HEK293 (cell line): ENCODE data around the gene SYNE1.

Experiments used
- CTCF ChIA-PET: fragments of 350-600 bp; formaldehyde crosslinking; extraction: SDS; loops from one replicate; lab custom pipeline; 2021; ENCODE audit warnings: antibody characterized with exemption; lab: Yijun Ruan, JAX
- POLR2A ChIA-PET: fragments of 300-600 bp; formaldehyde crosslinking; extraction: SDS; loops from one replicate; lab custom pipeline; 2020; ENCODE audit warnings: antibody characterized with exemption, inconsistent platforms; lab: Yijun Ruan, JAX
- H3K27ac ChIP-seq: fragments of 200-500 bp; sonication (Bioruptor generic); 2 replicates; pipeline ENCODE4 v1.5.1; 2014; ENCODE audit warnings: low read depth, low read length, control low read depth, inconsistent platforms; ENCODE audit errors: extremely low read depth
- H3K36me3 ChIP-seq, 2 experiments: fragments of 200-500 bp in 1 of 2; sonication (Bioruptor generic) in 1 of 2; 1 replicate in 1 of 2; 2 replicates in 1 of 2; pipeline ENCODE4 v1.5.1; 2014 to 2017; ENCODE audit warnings: inconsistent platforms in 2 of 2, low read length in 2 of 2; ENCODE audit not compliant: control insufficient read depth in 2 of 2, insufficient read depth in 1 of 2
- H3K4me1 ChIP-seq: fragments of 200-500 bp; sonication (Bioruptor generic); 2 replicates; pipeline ENCODE4 v1.5.1; 2014; ENCODE audit warnings: mild to moderate bottlenecking, low read length, inconsistent platforms; ENCODE audit not compliant: control insufficient read depth, insufficient read depth
- H3K4me3 ChIP-seq: 2 replicates; pipeline ENCODE4 v1.5.1; 2011; ENCODE audit warnings: low read depth, mild to moderate bottlenecking, control low read depth, low read length, moderate library complexity
- H3K9me3 ChIP-seq: fragments of 200-500 bp; sonication (Bioruptor generic); 2 replicates; pipeline ENCODE4 v1.5.1; 2014; ENCODE audit warnings: low read depth, low read length, inconsistent platforms; ENCODE audit not compliant: control insufficient read depth, insufficient read depth
- MYNN ChIP-seq: fragments of 450-650 bp; formaldehyde crosslinking; IDR thresholded peaks from 2 replicates; pipeline ENCODE4 v1.5.1; 2016; ENCODE audit warnings: missing biosample characterization, missing genetic modification characterization, borderline replicate concordance
- PRDM4 ChIP-seq: fragments of 450-650 bp; formaldehyde crosslinking; IDR thresholded peaks from 2 replicates; pipeline ENCODE4 v1.5.1; 2017; ENCODE audit warnings: missing biosample characterization, missing genetic modification characterization
- ZBTB10 ChIP-seq: fragments of 450-650 bp; formaldehyde crosslinking; IDR thresholded peaks from 2 replicates; pipeline ENCODE4 v1.5.1; 2016; ENCODE audit warnings: missing biosample characterization, missing genetic modification characterization
- ZBTB49 ChIP-seq: fragments of 450-650 bp; formaldehyde crosslinking; IDR thresholded peaks from 2 replicates; pipeline ENCODE4 v1.5.1; 2016; ENCODE audit warnings: missing biosample characterization, missing genetic modification characterization, low read depth
- ZFP41 ChIP-seq: fragments of 450-650 bp; formaldehyde crosslinking; IDR thresholded peaks from 2 replicates; pipeline ENCODE4 v1.5.1; 2016; ENCODE audit warnings: missing biosample characterization, missing genetic modification characterization, borderline replicate concordance
- ZFP69B ChIP-seq: fragments of 450-650 bp; formaldehyde crosslinking; IDR thresholded peaks from 2 replicates; pipeline ENCODE4 v1.5.1; 2016; ENCODE audit warnings: missing biosample characterization, missing genetic modification characterization
- ZNF211 ChIP-seq: fragments of 450-650 bp; formaldehyde crosslinking; IDR thresholded peaks from 2 replicates; pipeline ENCODE4 v1.5.1; 2016; ENCODE audit warnings: low read depth, missing biosample characterization, missing genetic modification characterization
- ZNF280C ChIP-seq: fragments of 450-650 bp; formaldehyde crosslinking; IDR thresholded peaks from 2 replicates; pipeline ENCODE4 v1.5.1; 2016; ENCODE audit warnings: missing biosample characterization, missing genetic modification characterization
- ZNF426 ChIP-seq: fragments of 450-650 bp; formaldehyde crosslinking; IDR thresholded peaks from 2 replicates; pipeline ENCODE4 v1.5.1; 2017; ENCODE audit warnings: missing biosample characterization, missing genetic modification characterization, mild to moderate bottlenecking, inconsistent platforms, moderate library complexity
- ZNF518A ChIP-seq: fragments of 450-650 bp; formaldehyde crosslinking; conservative IDR thresholded peaks from 2 replicates; pipeline ENCODE4 v1.5.1; 2016; ENCODE audit warnings: low read depth, missing biosample characterization, missing genetic modification characterization
- ZNF580 ChIP-seq: fragments of 450-650 bp; formaldehyde crosslinking; IDR thresholded peaks from 2 replicates; pipeline ENCODE4 v1.5.1; 2016; ENCODE audit warnings: missing biosample characterization, missing genetic modification characterization
- ZNF596 ChIP-seq: fragments of 450-650 bp; IDR thresholded peaks from 2 replicates; pipeline ENCODE4 v1.5.0; 2018; ENCODE audit warnings: missing biosample characterization, mild to moderate bottlenecking, missing genetic modification characterization, moderate library complexity
- ZNF629 ChIP-seq: fragments of 450-650 bp; formaldehyde crosslinking; IDR thresholded peaks from 2 replicates; pipeline ENCODE4 v1.5.1; 2017; ENCODE audit warnings: missing biosample characterization, missing genetic modification characterization
- ZNF639 ChIP-seq: fragments of 450-650 bp; formaldehyde crosslinking; IDR thresholded peaks from 2 replicates; pipeline ENCODE4 v1.5.1; 2016; ENCODE audit warnings: missing biosample characterization, missing genetic modification characterization
- ZNF677 ChIP-seq: fragments of 450-650 bp; IDR thresholded peaks from 2 replicates; pipeline ENCODE4 v1.5.0; 2018; ENCODE audit warnings: missing biosample characterization, mild to moderate bottlenecking, missing genetic modification characterization, moderate library complexity
- ZNF704 ChIP-seq: fragments of 450-650 bp; formaldehyde crosslinking; IDR thresholded peaks from 2 replicates; pipeline ENCODE4 v1.5.1; 2016; ENCODE audit warnings: missing biosample characterization, missing genetic modification characterization
- ZNF837 ChIP-seq: fragments of 450-650 bp; formaldehyde crosslinking; IDR thresholded peaks from 2 replicates; pipeline ENCODE4 v1.5.1; 2016; ENCODE audit warnings: missing biosample characterization, missing genetic modification characterization
- ZXDB ChIP-seq: fragments of 450-650 bp; formaldehyde crosslinking; IDR thresholded peaks from 2 replicates; pipeline ENCODE4 v1.5.1; 2016; ENCODE audit warnings: missing biosample characterization, missing genetic modification characterization

The SYNE1 gene

GRCh38 chr6:152323376-152323775 lies 313.8 kb downstream of the SYNE1 start (continued):
- TF ChIP-seq ZNF580 (no peak), ZBTB10 (tag by site-specific recombination) (no peak), PRDM4 (tag by site-specific recombination) (no peak), ZNF211 (tag by site-specific recombination) (no peak), ZFP69B (no peak)

GRCh38 chr6:152318278-152318677 lies 318.9 kb downstream of the SYNE1 start:
- no peak overlapping the region for H3K27ac ChIP-seq
- CTCF ChIA-PET: interaction anchor here (0.7 to 4.1 kb wide), 6 partner anchors 16 to 351 kb away, joined by 3 to 29 read pairs (median 4); no protein-coding TSS in a partner anchor
- H3K36me3 ChIP-seq: peaks cover 0 to 26% of the 10 kb centered on the region in 2 experiments; a peak in 1 of 3 replicates
- POLR2A ChIA-PET: no interaction called here
- H3K4me3 ChIP-seq: no peak overlapping the region
- H3K4me1 ChIP-seq: no peaks in the 10 kb centered on the region
- no peaks in the 10 kb centered on the region for H3K9me3 ChIP-seq
- no peak for TF ChIP-seq ZNF677 (tag by site-specific recombination)
- TF ChIP-seq ZXDB: no peak
- no peak for TF ChIP-seq ZFP41 (tag by site-specific recombination)
- TF ChIP-seq ZNF629 (tag by site-specific recombination): no peak
- no peak for TF ChIP-seq ZNF518A
- TF ChIP-seq ZNF639 (tag by site-specific recombination): no peak
- TF ChIP-seq ZNF280C (tag by site-specific recombination): no peak
- TF ChIP-seq MYNN (tag by site-specific recombination): no peak
- TF ChIP-seq ZBTB49 (tag by site-specific recombination): no peak
- TF ChIP-seq ZNF837 (tag by site-specific recombination): no peak
- no peak for TF ChIP-seq ZNF704 (tag by site-specific recombination)
- no peak for TF ChIP-seq ZNF596 (tag by site-specific recombination)
- no peak for TF ChIP-seq ZNF426 (tag by site-specific recombination)
